Caco-2 (cell line): ENCODE results near the gene PCDHB5. TPM values are rescaled to one million over a fixed set of nuclear protein-coding genes. Genes with fewer than 3 reads are reported as not detected.
"Not testable (repeated sequence)": the region's sequence is repeated elsewhere in the genome, so short reads cannot be mapped to it uniquely, and the experiment has no call there.

Experiments used
- BruUV-seq: library from RNA; stranded (reverse); fragments of 400-500 nt; replicated peaks from 2 replicates; lab custom pipeline; 2021; lab: Mats Ljungman, UMichigan
- CTCF ChIA-PET: fragments of 300-600 bp; sonication (Branson Sonifier 250); formaldehyde crosslinking; loops from one replicate; lab custom pipeline; 2022; ENCODE audit warnings: antibody characterized with exemption; lab: Charles Lee
- POLR2A ChIA-PET: fragments of 300-600 bp; sonication (Branson Sonifier 250); formaldehyde crosslinking; loops from one replicate; lab custom pipeline; 2022; ENCODE audit warnings: antibody characterized with exemption; lab: Charles Lee
- DNase-seq, 2 experiments: peaks; one replicate each; pipeline versions ENCODE4 v3.0.0 to v3.0.0-alpha.2; 2020 to 2022
- H3K27me3 ChIP-seq: replicated peaks from 2 replicates; pipeline ENCODE4 v1.6.0; 2011; ENCODE audit warnings: low read length; ENCODE audit not compliant: control insufficient read depth, insufficient read depth
- H3K36me3 ChIP-seq: 2 replicates; pipeline ENCODE4 v1.5.1; 2011; ENCODE audit warnings: low read length; ENCODE audit not compliant: control insufficient read depth, insufficient read depth
- H3K4me1 ChIP-seq: fragments of 250-450 bp; sonication (Bioruptor Pico); 2 replicates; pipeline ENCODE4 v1.5.1; 2020; ENCODE audit warnings: mild to moderate bottlenecking
- H3K4me3 ChIP-seq: 2 replicates; pipeline ENCODE4 v1.5.1; 2011; ENCODE audit warnings: low read depth, mild to moderate bottlenecking, control low read depth, low read length
- H3K9me3 ChIP-seq: fragments of 250-450 bp; sonication (Bioruptor Pico); 2 replicates; pipeline ENCODE4 v1.5.1; 2020; ENCODE audit warnings: mild to moderate bottlenecking, moderate library complexity
- H3K27ac Mint-ChIP-seq: one replicate; pipeline ENCODE4 v1.8.0; 2022; ENCODE audit warnings: mixed read lengths; ENCODE audit not compliant: unreplicated experiment
- H3K27me3 Mint-ChIP-seq: one replicate; pipeline ENCODE4 v1.8.0; 2022; ENCODE audit warnings: mixed read lengths; ENCODE audit not compliant: insufficient read depth, unreplicated experiment
- H3K36me3 Mint-ChIP-seq: one replicate; pipeline ENCODE4 v1.8.0; 2022; ENCODE audit warnings: mild to moderate bottlenecking, mixed read lengths; ENCODE audit not compliant: insufficient read depth, unreplicated experiment
- H3K4me1 Mint-ChIP-seq: one replicate; pipeline ENCODE4 v1.8.0; 2022; ENCODE audit warnings: low read depth, mixed read lengths; ENCODE audit not compliant: unreplicated experiment
- H3K4me3 Mint-ChIP-seq: one replicate; pipeline ENCODE4 v1.8.0; 2022; ENCODE audit warnings: mild to moderate bottlenecking, moderate library complexity, mixed read lengths; ENCODE audit not compliant: unreplicated experiment
- H3K9me3 Mint-ChIP-seq: one replicate; pipeline ENCODE4 v1.8.0; 2022; ENCODE audit warnings: mixed read lengths; ENCODE audit not compliant: unreplicated experiment
- intact Hi-C: fragments of 100-400 bp; cut with micrococcal nuclease; formaldehyde crosslinking; loops from one replicate; pipeline ENCODE4 v1.10.0; 2022; ENCODE audit not compliant: unreplicated experiment
- total RNA-seq: library from RNA; stranded (reverse); gene quantifications from 2 replicates; pipeline ENCODE4 v1.2.3, GENCODE V29; 2022
- TF ChIP-seq, protein P1 (sequence below), 2 experiments: fragments of 200-600 bp in 1 of 2; IDR thresholded peaks; 1 replicate in 1 of 2; 2 replicates in 1 of 2; pipeline versions ENCODE4 v1.5.1 to v1.8.0; 2011 to 2022; ENCODE audit warnings: antibody characterized with exemption in 1 of 2, control low read depth in 1 of 2, inconsistent platforms in 1 of 2, low read depth in 1 of 2, low read length in 1 of 2, mild to moderate bottlenecking in 1 of 2, moderate library complexity in 1 of 2; ENCODE audit not compliant: insufficient read depth in 1 of 2, severe bottlenecking in 1 of 2, unreplicated experiment in 1 of 2

Gene PCDHB5
- total RNA-seq, 1 experiment from 2014 or later, result not detected

DNA sequence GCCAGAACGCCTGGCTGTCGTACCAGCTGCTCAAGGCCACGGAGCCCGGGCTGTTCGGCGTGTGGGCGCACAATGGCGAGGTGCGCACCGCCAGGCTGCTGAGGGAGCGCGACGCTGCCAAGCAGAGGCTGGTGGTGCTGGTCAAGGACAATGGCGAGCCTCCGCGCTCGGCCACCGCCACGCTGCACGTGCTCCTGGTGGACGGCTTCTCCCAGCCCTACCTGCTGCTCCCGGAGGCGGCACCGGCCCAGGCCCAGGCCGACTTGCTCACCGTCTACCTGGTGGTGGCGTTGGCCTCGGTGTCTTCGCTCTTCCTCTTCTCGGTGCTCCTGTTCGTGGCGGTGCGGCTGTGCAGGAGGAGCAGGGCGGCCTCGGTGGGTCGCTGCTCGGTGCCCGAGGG lies 38.4 kb upstream of the PCDHB5 start:
- BruUV-seq, H3K4me3 ChIP-seq, H3K27me3 ChIP-seq, H3K27me3 Mint-ChIP-seq, H3K4me1 ChIP-seq, DNase-seq, H3K36me3 Mint-ChIP-seq, H3K4me1 Mint-ChIP-seq, H3K36me3 ChIP-seq, H3K9me3 ChIP-seq, POLR2A ChIA-PET, CTCF ChIA-PET, H3K27ac Mint-ChIP-seq, H3K4me3 Mint-ChIP-seq, intact Hi-C loops: not testable (repeated sequence)
- H3K9me3 Mint-ChIP-seq, result peaks cover 47% of the 10 kb centered on the region

DNA sequence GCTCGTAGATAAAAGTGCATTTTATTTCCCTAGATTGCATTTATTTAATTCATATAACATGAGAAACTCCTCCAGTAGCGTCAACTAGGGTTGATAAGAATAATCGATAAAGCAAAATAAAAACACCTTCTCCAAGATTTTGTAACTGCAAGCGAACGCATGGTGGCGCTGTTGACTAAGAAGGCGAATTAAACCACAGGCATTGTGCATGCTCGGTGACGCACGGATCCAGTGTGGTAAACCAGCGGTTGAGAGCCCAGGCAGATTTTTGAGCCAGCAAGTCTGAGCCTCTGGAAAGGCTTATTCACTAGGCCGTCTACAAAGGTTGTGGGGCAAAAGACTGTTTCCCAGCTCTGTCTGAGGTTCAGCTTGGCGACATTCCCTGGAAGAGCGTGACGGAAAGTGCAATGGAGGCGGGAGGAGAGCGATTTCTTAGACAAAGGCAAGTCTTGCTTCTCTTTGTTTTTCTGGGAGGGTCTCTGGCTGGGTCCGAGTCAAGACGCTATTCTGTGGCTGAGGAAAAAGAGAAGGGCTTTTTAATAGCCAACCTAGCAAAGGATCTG lies 34.7 kb upstream of the PCDHB5 start, which contains the start of gene PCDHB3:
Gene PCDHB3 (plus strand): TSS at position 231 of the 563 bp plus-strand sequence. CDS start 177 bp downstream, at position 408.
- POLR2A ChIA-PET, result no interaction called here
- H3K36me3 ChIP-seq, result no peaks in the 10 kb centered on the region
- no peaks in the 10 kb centered on the region for H3K36me3 Mint-ChIP-seq
- TF ChIP-seq, protein P1, sequence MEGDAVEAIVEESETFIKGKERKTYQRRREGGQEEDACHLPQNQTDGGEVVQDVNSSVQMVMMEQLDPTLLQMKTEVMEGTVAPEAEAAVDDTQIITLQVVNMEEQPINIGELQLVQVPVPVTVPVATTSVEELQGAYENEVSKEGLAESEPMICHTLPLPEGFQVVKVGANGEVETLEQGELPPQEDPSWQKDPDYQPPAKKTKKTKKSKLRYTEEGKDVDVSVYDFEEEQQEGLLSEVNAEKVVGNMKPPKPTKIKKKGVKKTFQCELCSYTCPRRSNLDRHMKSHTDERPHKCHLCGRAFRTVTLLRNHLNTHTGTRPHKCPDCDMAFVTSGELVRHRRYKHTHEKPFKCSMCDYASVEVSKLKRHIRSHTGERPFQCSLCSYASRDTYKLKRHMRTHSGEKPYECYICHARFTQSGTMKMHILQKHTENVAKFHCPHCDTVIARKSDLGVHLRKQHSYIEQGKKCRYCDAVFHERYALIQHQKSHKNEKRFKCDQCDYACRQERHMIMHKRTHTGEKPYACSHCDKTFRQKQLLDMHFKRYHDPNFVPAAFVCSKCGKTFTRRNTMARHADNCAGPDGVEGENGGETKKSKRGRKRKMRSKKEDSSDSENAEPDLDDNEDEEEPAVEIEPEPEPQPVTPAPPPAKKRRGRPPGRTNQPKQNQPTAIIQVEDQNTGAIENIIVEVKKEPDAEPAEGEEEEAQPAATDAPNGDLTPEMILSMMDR (IDR thresholded peaks at IDR 0.05; ENCODE audit: insufficient read depth in 1 of 2, low read depth in 1 of 2, low read length in 1 of 2, severe bottlenecking in 1 of 2, unreplicated experiment in 1 of 2), result peak in 1 of 2 experiments; percentile 5
- no TSS peak for BruUV-seq
- H3K4me1 Mint-ChIP-seq, result no peaks in the 10 kb centered on the region
- no peaks in the 10 kb centered on the region for H3K27me3 ChIP-seq
- CTCF ChIA-PET, result no interaction called here
- peaks cover 19% of the 10 kb centered on the region for H3K9me3 Mint-ChIP-seq
- intact Hi-C loops, result no loop called here
- no peaks in the 10 kb centered on the region for H3K4me1 ChIP-seq
- no peaks in the 10 kb centered on the region for H3K27me3 Mint-ChIP-seq
- H3K4me3 Mint-ChIP-seq, result peak within 1 kb of the TSS; percentile 20
- H3K9me3 ChIP-seq, result no peaks in the 10 kb centered on the region; the same call in 1 of the 2 replicates
- no peak within 1 kb of the TSS for H3K27ac Mint-ChIP-seq
- peak in 1 of 2 experiments; percentile 16 for DNase-seq
- no peak within 1 kb of the TSS for H3K4me3 ChIP-seq

DNA sequence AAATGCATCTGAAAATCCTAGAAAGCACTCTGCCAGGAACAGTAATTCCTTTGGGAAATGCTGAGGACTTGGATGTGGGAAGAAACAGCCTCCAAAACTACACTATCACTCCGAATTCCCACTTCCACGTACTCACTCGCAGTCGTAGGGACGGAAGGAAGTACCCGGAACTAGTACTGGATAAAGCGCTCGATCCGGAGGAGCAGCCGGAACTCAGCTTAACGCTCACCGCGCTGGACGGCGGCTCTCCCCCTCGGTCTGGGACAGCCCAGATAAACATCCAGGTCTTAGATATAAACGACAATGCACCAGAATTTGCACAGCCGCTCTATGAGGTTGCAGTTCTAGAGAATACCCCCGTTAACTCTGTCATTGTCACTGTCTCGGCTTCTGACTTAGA lies 33.9 kb upstream of the PCDHB5 start:
- Mint-ChIP-seq H3K9me3 (peaks cover 19% of the 10 kb centered on the region), H3K4me1 (no peaks in the 10 kb centered on the region), H3K36me3 (no peaks in the 10 kb centered on the region), H3K4me3 (no peak overlapping the region), H3K27me3 (no peaks in the 10 kb centered on the region), H3K27ac (no peak overlapping the region)
- Histone ChIP-seq H3K36me3 (no peaks in the 10 kb centered on the region), H3K4me1 (no peaks in the 10 kb centered on the region), H3K9me3 (no peaks in the 10 kb centered on the region; the same call in 1 of the 2 replicates), H3K4me3 (no peak overlapping the region), H3K27me3 (no peaks in the 10 kb centered on the region)
- intact Hi-C loops, result no loop called here
- TF ChIP-seq, protein P1 (IDR thresholded peaks at IDR 0.05; ENCODE audit: insufficient read depth in 1 of 2, low read depth in 1 of 2, low read length in 1 of 2, severe bottlenecking in 1 of 2, unreplicated experiment in 1 of 2), result no peak
- POLR2A ChIA-PET, result no interaction called here
- CTCF ChIA-PET, result no interaction called here
- no peak for DNase-seq
- no TSS peak for BruUV-seq

DNA sequence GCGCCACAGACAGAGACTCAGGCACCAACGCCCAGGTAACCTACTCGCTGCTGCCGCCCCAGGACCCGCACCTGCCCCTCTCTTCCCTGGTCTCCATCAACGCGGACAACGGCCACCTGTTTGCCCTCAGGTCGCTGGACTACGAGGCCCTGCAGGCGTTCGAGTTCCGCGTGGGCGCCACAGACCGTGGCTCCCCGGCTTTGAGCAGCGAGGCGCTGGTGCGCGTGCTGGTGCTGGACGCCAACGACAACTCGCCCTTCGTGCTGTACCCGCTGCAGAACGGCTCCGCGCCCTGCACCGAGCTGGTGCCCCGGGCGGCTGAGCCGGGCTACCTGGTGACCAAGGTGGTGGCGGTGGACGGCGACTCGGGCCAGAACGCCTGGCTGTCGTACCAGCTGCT lies 32.9 kb upstream of the PCDHB5 start:
- H3K4me3 ChIP-seq, H3K36me3 Mint-ChIP-seq, POLR2A ChIA-PET, H3K27me3 ChIP-seq, H3K36me3 ChIP-seq, H3K4me1 ChIP-seq, H3K4me3 Mint-ChIP-seq, H3K27me3 Mint-ChIP-seq, H3K27ac Mint-ChIP-seq, H3K9me3 ChIP-seq, BruUV-seq, CTCF ChIA-PET, H3K4me1 Mint-ChIP-seq, DNase-seq, intact Hi-C loops: not testable (repeated sequence)
- peaks cover 23% of the 10 kb centered on the region for H3K9me3 Mint-ChIP-seq

DNA sequence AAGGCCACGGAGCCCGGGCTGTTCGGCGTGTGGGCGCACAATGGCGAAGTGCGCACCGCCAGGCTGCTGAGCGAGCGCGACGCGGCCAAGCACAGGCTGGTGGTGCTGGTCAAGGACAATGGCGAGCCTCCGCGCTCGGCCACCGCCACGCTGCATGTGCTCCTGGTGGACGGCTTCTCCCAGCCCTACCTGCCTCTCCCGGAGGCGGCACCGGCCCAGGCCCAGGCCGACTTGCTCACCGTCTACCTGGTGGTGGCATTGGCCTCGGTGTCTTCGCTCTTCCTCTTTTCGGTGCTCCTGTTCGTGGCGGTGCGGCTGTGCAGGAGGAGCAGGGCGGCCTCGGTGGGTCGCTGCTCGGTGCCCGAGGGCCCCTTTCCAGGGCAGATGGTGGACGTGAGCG lies 32.5 kb upstream of the PCDHB5 start:
- H3K4me1 ChIP-seq, H3K27me3 Mint-ChIP-seq, H3K36me3 ChIP-seq, BruUV-seq, H3K36me3 Mint-ChIP-seq, CTCF ChIA-PET, H3K27ac Mint-ChIP-seq, H3K4me1 Mint-ChIP-seq, H3K4me3 Mint-ChIP-seq, H3K27me3 ChIP-seq, intact Hi-C loops, POLR2A ChIA-PET, H3K4me3 ChIP-seq, H3K9me3 ChIP-seq, DNase-seq: not testable (repeated sequence)
- peaks cover 27% of the 10 kb centered on the region for H3K9me3 Mint-ChIP-seq
